Sciatic nerve (tissue), 2 donors: ENCODE data around the gene GPT2. TPM values are rescaled to one million over a fixed set of nuclear protein-coding genes. Genes with fewer than 3 reads are reported as not detected.

Source experiments
- ATAC-seq: fragments of 200-7000 bp; cut with Tn5 transposase; one replicate; pipeline ENCODE4 v1.9.1; 2020; ENCODE audit warnings: mild to moderate bottlenecking, moderate library complexity
- DNase-seq: peaks from one replicate; pipeline ENCODE4 v3.0.0-alpha.2; 2020; ENCODE audit warnings: low spot score
- intact Hi-C: fragments of 100-400 bp; cut with DNase I; formaldehyde crosslinking; loops from one replicate; pipeline ENCODE4 v1.14.2; 2022
- total RNA-seq: library from RNA; stranded (reverse); fragmentation: NEBNext Ultra II Directional; extraction: Animal tissue kit (Norgen Biotek cat#: 25700); gene quantifications from one replicate; pipeline ENCODE4 v1.2.1, GENCODE V29; 2021
- donor health status: DM: no; HTN: no; CAD: no.
- donor health status: DM: no; HTN: no; CAD: no.

The GPT2 gene
- 37.1 TPM for total RNA-seq

- peak; percentile 98 for DNase-seq
- intact Hi-C loops, result no loop called here
- ATAC-seq, result peak; percentile 98
Observed at GRCh38 chr16:46883690-46884512, at the start of gene GPT2. TSS of gene GPT2 (plus strand) at chr16:46884362. CDS start at chr16:46884716, 354 bp downstream.

GRCh38 chr16:46836534-46837530 is 47.3 kb upstream of the GPT2 start:
- ATAC-seq, result no peak
- intact Hi-C loops, result no loop called here

GRCh38 chr16:46839986-46840443 is 44.1 kb upstream of the GPT2 start:
- intact Hi-C loops, result no loop called here
- DNase-seq (no peak), ATAC-seq (no peak)

More at GRCh38 chr16:46836534-46837530, 47.3 kb upstream of the GPT2 start:
- no peak for DNase-seq

- no peak for DNase-seq
- intact Hi-C loops, result no loop called here
- no peak for ATAC-seq
Observed at GRCh38 chr16:46842192-46842895, 41.8 kb upstream of the GPT2 start.

- no peak for ATAC-seq
- intact Hi-C loops, result no loop called here
- no peak for DNase-seq
Observed at GRCh38 chr16:46843898-46844642, 40.1 kb upstream of the GPT2 start.

- ATAC-seq (no peak), DNase-seq (no peak)
- intact Hi-C loops, result no loop called here
Observed at GRCh38 chr16:46844771-46845170, 39.4 kb upstream of the GPT2 start.

GRCh38 chr16:46845952-46846351 is 38.2 kb upstream of the GPT2 start:
- DNase-seq (no peak), ATAC-seq (no peak)
- intact Hi-C loops, result no loop called here

GRCh38 chr16:46848768-46849764 is 35.1 kb upstream of the GPT2 start:
- intact Hi-C loops, result no loop called here
- ATAC-seq (no peak), DNase-seq (no peak)

- DNase-seq (no peak), ATAC-seq (no peak)
- intact Hi-C loops, result loop anchor here (5.0 kb wide), 1 partner anchor 56 kb away; no protein-coding TSS in a partner anchor
Observed at GRCh38 chr16:46850619-46851555, 33.3 kb upstream of the GPT2 start.

GRCh38 chr16:46852130-46852529 is 32.0 kb upstream of the GPT2 start:
- intact Hi-C loops, result loop anchor here (5.0 kb wide), 1 partner anchor 55 kb away; no protein-coding TSS in a partner anchor
- ATAC-seq (no peak), DNase-seq (no peak)

GRCh38 chr16:46853713-46854443 is 30.3 kb upstream of the GPT2 start:
- DNase-seq, result peak; percentile 90
- intact Hi-C loops, result loop anchor here (2.0 to 5.0 kb wide), 2 partner anchors 53 to 75 kb away; no protein-coding TSS in a partner anchor
- ATAC-seq, result peak; percentile 87

GRCh38 chr16:46854846-46855245 is 29.3 kb upstream of the GPT2 start:
- DNase-seq, result no peak
- intact Hi-C loops, result loop anchor here (2.0 to 5.0 kb wide), 2 partner anchors 52 to 74 kb away; no protein-coding TSS in a partner anchor
- ATAC-seq, result no peak

GRCh38 chr16:46855389-46855788 is 28.8 kb upstream of the GPT2 start:
- ATAC-seq (no peak), DNase-seq (no peak)
- intact Hi-C loops, result loop anchor here (2.0 kb wide), 1 partner anchor 73 kb away; no protein-coding TSS in a partner anchor

- no peak for DNase-seq
- intact Hi-C loops, result no loop called here
- peak; percentile 17 for ATAC-seq
Observed at GRCh38 chr16:46857368-46857945, 26.7 kb upstream of the GPT2 start.

- intact Hi-C loops, result no loop called here
- no peak for DNase-seq
- ATAC-seq, result no peak
Observed at GRCh38 chr16:46858151-46858550, 26.0 kb upstream of the GPT2 start.
